Keratinocyte (primary cell): ENCODE measurements around the gene TMEM204.

ENCODE experiments used
- CTCF ChIP-seq, 3 experiments: IDR thresholded peaks in 1 of 3; conservative IDR thresholded peaks in 1 of 3; optimal IDR thresholded peaks in 1 of 3; 2 replicates in 2 of 3; 3 replicates in 1 of 3; pipeline versions ENCODE3 to v1.5.1; 2011; ENCODE audit warnings: low read length in 3 of 3, mild to moderate bottlenecking in 3 of 3, moderate library complexity in 2 of 3, control low read depth in 1 of 3, inconsistent platforms in 1 of 3; ENCODE audit not compliant: insufficient read depth in 2 of 3; ENCODE audit errors: extremely low read depth in 1 of 3
- EZH2 ChIP-seq: IDR thresholded peaks from one replicate; pipeline ENCODE4 v1.6.1; 2012; ENCODE audit warnings: inconsistent platforms, mild to moderate bottlenecking, low read length, moderate library complexity

DNA sequence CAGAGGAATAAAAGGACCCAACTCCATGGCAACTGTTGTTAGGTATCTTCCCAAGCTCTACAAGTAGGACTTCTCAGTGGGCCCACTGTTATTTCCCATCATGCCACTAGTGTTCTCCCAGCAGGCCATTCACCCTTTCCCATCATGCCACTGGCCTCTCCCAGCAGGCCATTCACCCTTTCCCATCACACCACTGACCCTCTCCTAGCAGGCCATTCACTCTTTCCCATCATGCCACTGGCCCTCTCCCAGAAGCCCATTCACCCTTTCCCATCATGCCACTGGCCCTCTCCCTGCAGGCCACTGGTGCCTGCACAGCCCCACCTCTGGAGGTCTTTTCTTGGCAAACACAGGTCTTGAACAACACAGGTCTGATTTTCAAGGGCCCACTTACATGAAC is 42.1 kb downstream of the TMEM204 start:
- TF ChIP-seq CTCF (optimal IDR thresholded peaks at IDR 0.05 in 1 of 3, IDR thresholded peaks at IDR 0.05 in 1 of 3, conservative IDR thresholded peaks at IDR 0.05 in 1 of 3; ENCODE audit: extremely low read depth in 1 of 3, insufficient read depth in 2 of 3, low read length in 3 of 3) (no peak), EZH2 (no peak)
